ENCODE results near the gene ITGA11. TPM values are rescaled to one million over a fixed set of nuclear protein-coding genes. Genes with fewer than 3 reads are reported as not detected.

Gene ITGA11
- total RNA-seq, 5 donors from 2014 or later (not counting 1 experiment from before 2014, with no cell fraction given) = 0.07 to 0.95 (median 0.18) TPM; not detected in 2

- Mint-ChIP-seq H3K27me3 (peaks cover 13 to 26% of the 10 kb centered on the region in 2 donors), H3K9me3 (no peaks in the 10 kb centered on the region), H3K36me3 (no peaks in the 10 kb centered on the region), H3K27ac (no peak overlapping the region), H3K4me1 (no peaks in the 10 kb centered on the region), H3K4me3 (no peak overlapping the region)
- H3K27me3 ChIP-seq (replicated peaks in 1 of 2; ENCODE audit: control insufficient read depth in 2 of 2, extremely low read depth in 1 of 2, insufficient read depth in 2 of 2, low read length in 1 of 2) = peaks cover 0 to 6% of the 10 kb centered on the region in 2 experiments
- no peaks in the 10 kb centered on the region for H3K4me1 ChIP-seq (ENCODE audit: control insufficient read depth in 1 of 2, extremely low read depth in 1 of 2, insufficient read depth in 2 of 2, low read length in 2 of 2)
- no peak for DNase-seq
- POLR2A ChIA-PET = no interaction called here
- no peak for ATAC-seq (replicated peaks in 1 of 4)
- no peak overlapping the region for H3K27ac ChIP-seq (ENCODE audit: low read length)
- no peaks in the 10 kb centered on the region for H3K36me3 ChIP-seq (ENCODE audit: control insufficient read depth in 2 of 2, extremely low read depth in 1 of 2, insufficient read depth in 1 of 2, low read length in 1 of 2)
- WGBS (ENCODE audit: insufficient coverage) = 47% methylated on average over 2 of the region's 5 CpGs
- H3K9me3 ChIP-seq = no peaks in the 10 kb centered on the region
- H3K4me3 ChIP-seq (ENCODE audit: control insufficient read depth in 1 of 2, extremely low read depth in 1 of 2, low read length in 1 of 2) = no peak overlapping the region
- CTCF ChIA-PET = no interaction called here
Measured at GRCh38 chr15:68471541-68471940, 39.6 kb upstream of the ITGA11 start.

GRCh38 chr15:68470976-68471375 lies 39.0 kb upstream of the ITGA11 start:
- no peaks in the 10 kb centered on the region for H3K36me3 ChIP-seq (ENCODE audit: control insufficient read depth in 2 of 2, extremely low read depth in 1 of 2, insufficient read depth in 1 of 2, low read length in 1 of 2)
- H3K4me3 ChIP-seq (ENCODE audit: control insufficient read depth in 1 of 2, extremely low read depth in 1 of 2, low read length in 1 of 2) = no peak overlapping the region
- no peaks in the 10 kb centered on the region for H3K4me1 ChIP-seq (ENCODE audit: control insufficient read depth in 1 of 2, extremely low read depth in 1 of 2, insufficient read depth in 2 of 2, low read length in 2 of 2)
- ChIA-PET POLR2A (no interaction called here), CTCF (no interaction called here)
- H3K27ac ChIP-seq (ENCODE audit: low read length) = no peak overlapping the region
- peaks cover 13 to 22% of the 10 kb centered on the region in 2 donors for H3K27me3 Mint-ChIP-seq
- H3K27ac Mint-ChIP-seq = no peak overlapping the region
- ATAC-seq (replicated peaks in 1 of 4) = no peak
- WGBS (ENCODE audit: insufficient coverage) = 78% methylated on average over 5 of the region's 5 CpGs
- H3K36me3 Mint-ChIP-seq = no peaks in the 10 kb centered on the region
- no peak for DNase-seq
- H3K4me1 Mint-ChIP-seq = no peaks in the 10 kb centered on the region
- H3K9me3 Mint-ChIP-seq = no peaks in the 10 kb centered on the region
- no peaks in the 10 kb centered on the region for H3K9me3 ChIP-seq
- peaks cover 0 to 5% of the 10 kb centered on the region in 2 experiments for H3K27me3 ChIP-seq (replicated peaks in 1 of 2; ENCODE audit: control insufficient read depth in 2 of 2, extremely low read depth in 1 of 2, insufficient read depth in 2 of 2, low read length in 1 of 2)
- no peak overlapping the region for H3K4me3 Mint-ChIP-seq

- Histone ChIP-seq H3K27ac (ENCODE audit: low read length) (no peak overlapping the region), H3K4me3 (ENCODE audit: control insufficient read depth in 1 of 2, extremely low read depth in 1 of 2, low read length in 1 of 2) (no peak overlapping the region), H3K36me3 (ENCODE audit: control insufficient read depth in 2 of 2, extremely low read depth in 1 of 2, insufficient read depth in 1 of 2, low read length in 1 of 2) (no peaks in the 10 kb centered on the region), H3K9me3 (no peaks in the 10 kb centered on the region), H3K27me3 (replicated peaks in 1 of 2; ENCODE audit: control insufficient read depth in 2 of 2, extremely low read depth in 1 of 2, insufficient read depth in 2 of 2, low read length in 1 of 2) (peaks cover 0 to 5% of the 10 kb centered on the region in 2 experiments), H3K4me1 (ENCODE audit: control insufficient read depth in 1 of 2, extremely low read depth in 1 of 2, insufficient read depth in 2 of 2, low read length in 2 of 2) (no peaks in the 10 kb centered on the region)
- ATAC-seq (replicated peaks in 1 of 4) = no peak
- no peaks in the 10 kb centered on the region for H3K9me3 Mint-ChIP-seq
- no peaks in the 10 kb centered on the region for H3K4me1 Mint-ChIP-seq
- DNase-seq = no peak
- 86% methylated on average over 11 of the region's 14 CpGs for WGBS (ENCODE audit: insufficient coverage)
- ChIA-PET CTCF (no interaction called here), POLR2A (no interaction called here)
- H3K4me3 Mint-ChIP-seq = no peak overlapping the region
- H3K27ac Mint-ChIP-seq = no peak overlapping the region
- H3K27me3 Mint-ChIP-seq = peaks cover 13 to 19% of the 10 kb centered on the region in 2 donors
- H3K36me3 Mint-ChIP-seq = no peaks in the 10 kb centered on the region
Measured at GRCh38 chr15:68470049-68470742, 38.2 kb upstream of the ITGA11 start.

- H3K9me3 ChIP-seq = no peaks in the 10 kb centered on the region
- 78% methylated on average over 2 of the region's 6 CpGs for WGBS (ENCODE audit: insufficient coverage)
- H3K27ac Mint-ChIP-seq = no peak overlapping the region
Measured at GRCh38 chr15:68469162-68470048, 37.4 kb upstream of the ITGA11 start.

GRCh38 chr15:68466876-68467275 lies 34.9 kb upstream of the ITGA11 start:
- no peaks in the 10 kb centered on the region for H3K4me1 ChIP-seq (ENCODE audit: control insufficient read depth in 1 of 2, extremely low read depth in 1 of 2, insufficient read depth in 2 of 2, low read length in 2 of 2)
- no peaks in the 10 kb centered on the region for H3K36me3 ChIP-seq (ENCODE audit: control insufficient read depth in 2 of 2, extremely low read depth in 1 of 2, insufficient read depth in 1 of 2, low read length in 1 of 2)
- ATAC-seq (replicated peaks in 1 of 4) = no peak
- H3K9me3 Mint-ChIP-seq = no peaks in the 10 kb centered on the region
- H3K27ac Mint-ChIP-seq = no peak overlapping the region
- no peak overlapping the region for H3K27ac ChIP-seq (ENCODE audit: low read length)
- H3K9me3 ChIP-seq = no peaks in the 10 kb centered on the region
- no peak overlapping the region for H3K4me3 Mint-ChIP-seq
- no peaks in the 10 kb centered on the region for H3K4me1 Mint-ChIP-seq
- peaks cover 8 to 12% of the 10 kb centered on the region in 2 donors for H3K27me3 Mint-ChIP-seq
- POLR2A ChIA-PET = no interaction called here
- CTCF ChIA-PET = no interaction called here
- H3K27me3 ChIP-seq (replicated peaks in 1 of 2; ENCODE audit: control insufficient read depth in 2 of 2, extremely low read depth in 1 of 2, insufficient read depth in 2 of 2, low read length in 1 of 2) = peaks cover 0 to 2% of the 10 kb centered on the region in 2 experiments
- H3K36me3 Mint-ChIP-seq = no peaks in the 10 kb centered on the region
- no peak for DNase-seq
- no peak overlapping the region for H3K4me3 ChIP-seq (ENCODE audit: control insufficient read depth in 1 of 2, extremely low read depth in 1 of 2, low read length in 1 of 2)

More at GRCh38 chr15:68469162-68470048, 37.4 kb upstream of the ITGA11 start:
- Mint-ChIP-seq H3K4me1 (no peaks in the 10 kb centered on the region), H3K9me3 (no peaks in the 10 kb centered on the region), H3K4me3 (no peak overlapping the region), H3K27me3 (peaks cover 13 to 18% of the 10 kb centered on the region in 2 donors), H3K36me3 (no peaks in the 10 kb centered on the region)
- DNase-seq (no peak), ATAC-seq (replicated peaks in 1 of 4) (no peak)
- CTCF ChIA-PET = no interaction called here
- Histone ChIP-seq H3K4me3 (ENCODE audit: control insufficient read depth in 1 of 2, extremely low read depth in 1 of 2, low read length in 1 of 2) (no peak overlapping the region), H3K27ac (ENCODE audit: low read length) (no peak overlapping the region), H3K27me3 (replicated peaks in 1 of 2; ENCODE audit: control insufficient read depth in 2 of 2, extremely low read depth in 1 of 2, insufficient read depth in 2 of 2, low read length in 1 of 2) (peaks cover 0 to 5% of the 10 kb centered on the region in 2 experiments), H3K4me1 (ENCODE audit: control insufficient read depth in 1 of 2, extremely low read depth in 1 of 2, insufficient read depth in 2 of 2, low read length in 2 of 2) (no peaks in the 10 kb centered on the region), H3K36me3 (ENCODE audit: control insufficient read depth in 2 of 2, extremely low read depth in 1 of 2, insufficient read depth in 1 of 2, low read length in 1 of 2) (no peaks in the 10 kb centered on the region)
- POLR2A ChIA-PET = interaction anchor here in 1 of 2 donors (0.5 kb wide), 1 partner anchor 15 kb away, joined by 4 read pairs; no protein-coding TSS in a partner anchor

DNA sequence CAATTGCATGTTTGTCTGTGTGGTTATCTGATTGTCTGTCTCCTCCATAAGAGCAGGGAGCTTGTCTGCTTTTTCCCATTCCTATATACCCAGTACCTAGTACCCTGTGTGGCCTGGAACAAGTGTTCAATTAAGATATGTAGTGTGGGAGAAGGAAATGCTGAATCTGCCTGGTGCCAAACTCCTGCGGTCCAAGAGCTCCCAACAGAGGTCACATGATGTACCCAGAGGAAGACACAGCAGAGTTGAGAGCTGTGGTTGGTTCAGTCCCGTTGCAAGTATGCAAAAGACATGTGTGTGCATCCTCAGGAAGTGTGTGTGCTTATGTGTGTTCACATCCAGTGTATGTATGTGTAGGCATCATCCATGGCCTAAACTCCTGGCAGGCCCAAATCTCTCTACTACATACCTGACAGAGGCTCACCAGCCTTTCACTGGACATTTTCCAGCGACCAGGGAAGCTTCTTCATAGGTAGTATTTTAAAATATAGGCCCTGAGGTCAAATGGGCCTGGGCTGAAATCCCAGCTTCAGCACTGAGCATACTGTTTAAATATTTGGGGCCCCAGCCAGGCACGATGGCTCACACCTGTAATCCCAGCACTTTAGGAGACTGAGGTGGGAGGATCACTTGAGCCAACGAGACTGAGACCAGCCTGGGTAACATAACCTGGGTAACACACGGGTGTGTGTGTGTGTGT lies 34.0 kb upstream of the ITGA11 start:
- DNase-seq (no peak), ATAC-seq (replicated peaks in 1 of 4) (no peak)
- Mint-ChIP-seq H3K4me3 (no peak overlapping the region), H3K4me1 (no peaks in the 10 kb centered on the region), H3K36me3 (no peaks in the 10 kb centered on the region), H3K9me3 (no peaks in the 10 kb centered on the region), H3K27ac (no peak overlapping the region), H3K27me3 (peaks cover 8 to 12% of the 10 kb centered on the region in 2 donors)
- H3K4me3 ChIP-seq (ENCODE audit: control insufficient read depth in 1 of 2, extremely low read depth in 1 of 2, low read length in 1 of 2) = no peak overlapping the region
- ChIA-PET CTCF (no interaction called here), POLR2A (no interaction called here)
- H3K9me3 ChIP-seq = no peaks in the 10 kb centered on the region
- WGBS (ENCODE audit: insufficient coverage) = 61% methylated on average over 4 of the region's 6 CpGs
- no peak overlapping the region for H3K27ac ChIP-seq (ENCODE audit: low read length)
- no peaks in the 10 kb centered on the region for H3K4me1 ChIP-seq (ENCODE audit: control insufficient read depth in 1 of 2, extremely low read depth in 1 of 2, insufficient read depth in 2 of 2, low read length in 2 of 2)
- H3K36me3 ChIP-seq (ENCODE audit: control insufficient read depth in 2 of 2, extremely low read depth in 1 of 2, insufficient read depth in 1 of 2, low read length in 1 of 2) = no peaks in the 10 kb centered on the region
- H3K27me3 ChIP-seq (replicated peaks in 1 of 2; ENCODE audit: control insufficient read depth in 2 of 2, extremely low read depth in 1 of 2, insufficient read depth in 2 of 2, low read length in 1 of 2) = peaks cover 0 to 5% of the 10 kb centered on the region in 2 experiments
